ENCODE measurements around the gene CLASP1.

GRCh38 chr2:121608967-121609366 lies 40.3 kb downstream of the CLASP1 start:
- no peak for TF ChIP-seq EZH2 (IDR thresholded peaks at IDR 0.05; ENCODE audit: borderline replicate concordance)
- no peak for TF ChIP-seq EZH2phosphoT487 (IDR thresholded peaks at IDR 0.05; ENCODE audit: low read depth, severe bottlenecking, unreplicated experiment)

Measured in hepatocyte (in vitro differentiated cells).